Globus pallidus (tissue), 1 donor: ENCODE measurements around the gene MORN1.
"Not testable (repeated sequence)": the region's sequence is repeated elsewhere in the genome, so short reads cannot be mapped to it uniquely, and the experiment has no call there.

Experiments used
- DNase-seq: peaks from one replicate; pipeline ENCODE4 v3.0.0-alpha.2; 2015; ENCODE audit warnings: low spot score

Gene MORN1

DNA sequence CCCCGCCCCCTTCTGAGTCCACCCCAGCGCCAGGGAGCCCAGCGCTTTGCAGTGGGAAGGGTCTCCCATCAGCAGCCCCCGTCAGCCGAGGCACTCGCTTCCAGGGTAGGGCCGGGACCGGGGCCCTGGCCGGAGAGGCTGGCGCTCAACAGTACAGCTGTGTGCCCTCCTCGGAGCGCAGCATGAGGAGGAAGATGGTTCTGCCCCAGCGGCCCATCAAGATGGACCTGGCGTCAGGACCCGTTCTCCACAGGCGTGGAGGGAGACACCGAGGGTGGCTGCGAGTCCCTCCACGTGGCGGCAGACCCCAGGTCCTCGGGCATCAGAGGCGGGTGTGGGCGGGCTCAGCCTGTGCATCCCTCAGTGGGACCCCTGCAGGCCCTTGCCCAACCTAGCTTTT, 54.3 kb downstream of the MORN1 start:
- no peak for DNase-seq

DNA sequence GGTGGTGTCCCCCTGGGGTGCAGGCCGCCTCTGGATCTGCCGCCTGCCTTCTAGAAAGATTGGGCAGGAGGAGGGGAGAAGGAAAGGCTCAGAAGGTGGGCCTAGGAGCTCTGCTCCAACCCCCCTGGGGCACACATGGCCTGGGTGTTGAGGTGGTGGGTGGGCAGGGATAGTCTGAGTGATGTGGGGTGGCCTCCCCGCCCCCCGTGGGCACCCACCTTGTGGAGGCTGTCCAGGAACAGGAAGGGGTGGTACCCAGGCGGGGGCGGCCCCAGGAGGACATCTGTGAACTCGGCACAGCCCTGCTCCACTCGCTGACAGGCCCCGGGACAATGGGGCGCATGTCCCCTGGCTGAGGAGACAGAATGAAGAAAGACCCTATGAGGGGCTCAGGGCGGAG, 54.9 kb downstream of the MORN1 start:
- no peak for DNase-seq

DNA sequence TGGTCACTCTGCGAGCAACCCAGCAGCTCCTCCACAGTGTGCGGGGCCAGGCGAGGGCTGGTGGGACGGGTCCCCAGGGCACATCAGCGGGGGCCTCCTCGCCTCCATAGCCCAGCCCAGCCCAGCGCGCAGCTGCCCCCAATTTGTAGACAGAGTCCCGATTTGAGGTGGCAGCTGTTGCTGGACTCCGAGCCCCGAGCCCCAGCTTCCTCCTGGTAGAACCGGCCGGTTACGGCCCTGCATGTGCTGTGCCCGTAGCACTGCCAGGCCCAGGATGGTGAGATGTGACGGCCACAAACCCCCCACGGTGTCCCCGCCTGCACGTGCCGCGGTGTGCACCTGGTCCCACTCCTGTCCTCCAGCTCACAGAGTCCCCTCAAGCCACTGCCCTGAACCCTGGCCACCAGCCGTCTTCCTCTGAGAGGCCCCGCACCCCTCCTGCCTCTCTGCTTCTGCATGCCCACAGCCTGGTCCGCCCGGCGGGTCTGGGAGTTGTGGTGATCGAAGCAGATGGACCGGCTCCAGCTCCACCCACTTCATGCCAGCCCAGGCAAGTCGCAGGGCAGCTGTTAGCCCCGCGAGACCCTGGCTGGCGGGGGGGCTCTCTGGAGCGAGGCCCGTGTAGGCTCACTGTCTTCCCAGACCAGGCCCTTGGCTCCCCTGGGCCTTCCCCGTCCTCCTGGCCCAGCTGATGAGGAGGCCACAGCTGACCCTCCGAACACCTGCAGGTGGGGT, 55.5 kb downstream of the MORN1 start:
- no peak for DNase-seq

DNA sequence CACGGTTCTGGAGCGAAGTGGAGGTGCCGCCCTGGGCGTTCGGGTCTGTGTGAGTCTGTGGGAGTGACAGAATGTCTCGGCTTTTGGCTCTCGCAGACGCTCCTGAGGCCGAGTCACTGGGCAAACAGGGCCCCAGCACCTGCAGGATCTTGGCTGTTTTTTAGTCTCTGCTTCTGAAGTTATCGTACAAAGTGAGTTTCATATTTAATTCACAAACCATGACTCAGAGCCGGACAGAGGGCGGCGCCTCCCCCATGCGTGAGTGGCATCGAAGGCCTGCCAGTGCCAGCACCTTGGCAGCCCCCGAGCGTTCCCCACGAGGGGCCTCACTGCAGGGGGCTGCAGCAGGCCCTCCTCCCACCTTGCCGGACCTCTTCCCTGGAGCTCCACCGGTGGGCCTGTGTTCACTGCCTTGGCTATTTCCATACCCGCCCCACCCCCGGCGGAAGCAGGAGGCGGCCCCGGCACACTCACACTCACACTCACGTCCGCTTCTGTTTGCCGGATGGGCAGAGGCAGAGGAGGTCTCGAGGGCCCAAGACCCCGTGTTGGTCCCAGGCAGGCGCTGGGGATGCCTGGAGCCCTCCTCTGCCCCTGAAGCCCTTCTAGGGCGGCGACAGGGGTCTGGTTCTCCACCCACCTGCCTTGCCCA, 56.3 kb downstream of the MORN1 start:
- DNase-seq: no peak

DNA sequence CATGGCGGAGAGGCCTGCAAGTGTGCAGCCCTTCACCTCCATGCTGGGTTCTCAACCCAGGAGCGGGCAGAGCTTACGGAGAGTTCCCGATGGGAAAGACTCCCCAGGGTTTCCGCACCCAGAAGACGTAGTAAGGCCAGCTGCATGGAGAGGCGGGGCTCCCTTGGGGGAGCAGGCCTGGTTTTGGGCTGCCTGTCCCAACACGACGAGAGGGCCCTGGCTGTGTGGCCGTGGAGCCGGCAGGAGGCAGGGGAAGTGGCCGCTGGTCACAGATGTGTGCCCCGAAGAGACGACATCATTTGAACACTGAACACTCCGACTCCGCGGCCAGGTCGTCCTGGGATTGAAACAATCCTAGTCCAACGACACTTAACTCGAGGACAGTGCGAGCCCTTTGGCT, 57.0 kb downstream of the MORN1 start:
- no peak for DNase-seq

DNA sequence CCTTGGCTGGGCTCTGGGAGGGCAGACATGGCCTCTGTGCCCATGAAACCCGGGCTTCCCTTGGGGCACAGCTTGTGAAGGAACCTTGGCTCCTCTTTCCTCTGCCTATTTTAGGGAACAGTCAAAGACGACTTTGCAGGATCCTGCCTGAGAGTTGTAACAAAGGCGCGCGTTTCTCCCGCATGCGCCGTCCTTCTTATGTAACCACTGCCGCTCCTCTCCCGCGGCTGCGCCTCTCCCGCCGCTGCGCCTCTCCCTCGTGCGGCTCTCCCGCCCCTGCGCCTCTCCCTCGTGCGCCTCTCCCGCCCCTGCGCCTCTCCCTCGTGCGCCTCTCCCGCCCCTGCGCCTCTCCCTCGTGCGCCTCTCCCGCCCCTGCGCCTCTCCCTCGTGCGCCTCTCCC, 59.8 kb downstream of the MORN1 start:
- not testable (repeated sequence) for DNase-seq

DNA sequence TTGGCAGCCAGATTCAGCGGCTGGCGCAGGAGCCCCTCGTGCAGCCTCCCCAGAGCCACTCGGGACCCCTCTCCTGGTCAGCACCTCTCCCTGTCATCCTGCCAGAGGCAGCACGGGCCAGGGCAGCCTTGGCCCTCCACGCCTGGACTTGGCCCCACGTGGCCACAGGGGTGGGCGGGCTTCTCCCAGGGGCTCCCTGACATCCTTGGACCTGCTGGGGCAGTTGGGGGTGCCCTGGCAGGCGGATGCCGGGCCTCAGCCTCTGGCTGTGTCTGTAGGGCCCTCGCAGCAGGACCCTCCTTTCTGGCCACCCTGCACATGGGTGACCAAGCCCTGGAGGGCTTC, 60.2 kb downstream of the MORN1 start:
- DNase-seq: no peak

DNA sequence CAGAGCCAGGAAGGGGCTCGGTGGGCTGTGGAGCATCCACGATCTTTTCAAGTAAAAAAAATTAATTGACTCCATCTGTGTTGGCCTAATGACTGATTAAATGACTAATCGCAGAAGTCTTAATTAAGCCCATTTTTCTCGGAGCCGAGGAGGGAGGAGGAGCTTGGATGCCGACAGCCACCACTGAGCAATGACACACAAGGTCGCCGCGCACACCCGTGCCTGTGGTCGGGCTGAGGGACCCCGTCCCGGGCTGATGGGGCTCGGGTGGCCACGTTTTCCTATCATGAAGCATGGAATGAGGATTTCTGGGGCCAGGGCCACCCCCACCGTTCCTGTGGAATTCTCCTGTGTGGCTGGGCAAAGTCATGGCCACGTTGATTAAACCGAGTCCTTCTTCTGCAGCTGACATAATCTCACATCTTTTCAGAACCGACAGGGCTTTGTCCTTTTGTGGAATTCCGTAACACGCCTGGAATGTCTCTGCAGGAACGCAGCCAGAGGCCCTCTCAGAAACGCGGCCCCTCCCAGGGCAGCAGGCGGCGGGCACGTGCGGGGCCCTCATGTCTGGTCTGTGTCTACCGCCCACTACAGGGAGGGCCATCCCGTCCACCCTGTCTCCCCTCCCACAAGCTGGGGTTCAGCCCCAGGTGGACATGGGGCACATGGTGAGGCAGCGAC, 60.7 kb downstream of the MORN1 start:
- DNase-seq: no peak

DNA sequence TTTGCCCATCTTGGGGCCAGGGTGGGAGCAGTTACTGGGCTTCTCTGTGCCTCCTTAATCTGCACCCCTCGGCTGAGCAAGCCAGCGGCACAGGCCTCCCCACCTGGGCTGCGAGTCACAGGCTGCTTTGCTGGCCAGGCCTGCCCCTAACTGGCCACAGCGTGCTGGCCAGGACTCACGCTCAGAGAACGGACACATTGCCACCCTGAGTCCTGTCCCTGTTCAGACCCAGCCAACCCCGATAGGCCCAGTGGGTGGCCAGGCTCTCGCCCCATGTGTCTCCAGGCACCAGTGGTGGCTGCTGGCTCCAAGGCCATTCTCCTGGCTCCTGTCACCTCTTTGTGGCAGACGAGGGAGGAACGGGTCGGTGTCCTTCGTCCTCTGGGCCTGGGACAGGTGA, 61.3 kb downstream of the MORN1 start:
- DNase-seq: no peak

DNA sequence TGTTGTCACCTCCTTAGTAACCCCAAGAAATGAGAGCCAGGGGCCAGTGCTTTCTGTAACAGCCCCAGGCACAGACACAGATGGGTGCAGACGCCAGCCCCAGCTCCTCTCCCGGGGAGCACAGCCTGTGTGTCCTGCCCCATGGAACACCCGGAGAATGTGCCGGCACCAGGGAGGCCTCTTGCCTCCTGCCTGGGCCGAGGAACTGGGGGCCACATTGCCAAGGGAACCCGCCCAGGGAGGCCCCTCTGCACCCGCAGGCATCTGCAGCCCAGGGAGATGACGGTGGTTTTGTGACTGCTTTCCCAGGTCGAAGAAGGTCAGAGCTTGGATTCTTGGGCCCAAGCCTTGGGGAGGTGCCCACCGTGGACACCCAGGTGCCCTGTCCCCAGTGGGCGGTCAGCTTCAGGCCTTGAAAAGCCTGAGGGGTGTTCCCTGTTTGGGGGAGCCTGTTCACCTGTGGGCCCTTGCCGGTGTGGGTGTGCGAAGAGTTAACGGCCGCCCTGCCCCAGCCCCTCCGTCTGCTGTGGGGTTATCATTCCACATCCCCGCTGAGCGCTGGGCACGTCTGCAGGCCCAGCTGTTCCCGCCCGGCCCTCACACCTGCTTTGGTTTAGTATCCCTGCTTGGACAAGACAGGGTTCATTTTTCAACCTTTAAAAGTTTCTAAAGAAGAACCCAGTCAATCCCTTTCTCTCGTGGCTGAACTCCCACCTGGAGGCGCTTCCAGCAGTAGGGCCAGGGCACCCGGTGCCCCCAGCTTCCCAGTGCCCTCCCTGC, 62.5 kb downstream of the MORN1 start:
- no peak for DNase-seq

DNA sequence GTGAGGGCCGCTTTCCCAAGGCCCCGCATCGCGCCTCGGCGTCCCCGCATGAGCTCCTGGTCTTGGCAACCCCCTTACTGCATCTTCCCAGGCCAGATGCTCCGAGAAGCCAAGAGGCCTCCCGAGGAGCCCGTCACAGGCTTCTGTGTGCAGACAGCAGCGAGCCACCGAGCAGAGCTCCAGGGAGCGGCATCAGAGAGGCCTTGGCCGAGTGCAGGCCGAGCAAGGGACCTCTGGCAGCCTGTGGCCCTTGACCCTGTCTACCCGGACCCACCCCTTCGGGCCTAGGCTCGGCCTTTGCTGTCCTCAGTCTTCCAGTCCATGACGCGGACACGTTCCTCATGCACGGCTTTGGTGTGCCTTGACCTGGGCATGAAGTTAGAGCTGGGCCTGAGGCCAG, 63.5 kb downstream of the MORN1 start:
- DNase-seq: no peak

DNA sequence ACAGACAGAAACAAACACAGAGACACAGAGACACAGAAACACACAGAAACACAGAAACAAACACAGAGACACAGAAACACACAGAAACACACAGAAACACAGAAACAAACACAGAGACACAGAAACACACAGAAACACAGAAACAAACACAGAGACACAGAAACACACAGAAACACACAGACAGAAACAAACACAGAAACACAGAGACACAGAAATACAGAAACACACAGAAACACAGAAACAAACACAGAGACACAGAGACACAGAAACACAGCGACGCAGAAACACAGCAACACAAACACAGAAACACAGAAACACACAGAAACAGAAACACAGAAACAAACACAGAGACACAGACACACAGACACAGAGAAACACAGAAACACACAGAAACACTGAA, 64.2 kb downstream of the MORN1 start:
- DNase-seq: not testable (repeated sequence)

DNA sequence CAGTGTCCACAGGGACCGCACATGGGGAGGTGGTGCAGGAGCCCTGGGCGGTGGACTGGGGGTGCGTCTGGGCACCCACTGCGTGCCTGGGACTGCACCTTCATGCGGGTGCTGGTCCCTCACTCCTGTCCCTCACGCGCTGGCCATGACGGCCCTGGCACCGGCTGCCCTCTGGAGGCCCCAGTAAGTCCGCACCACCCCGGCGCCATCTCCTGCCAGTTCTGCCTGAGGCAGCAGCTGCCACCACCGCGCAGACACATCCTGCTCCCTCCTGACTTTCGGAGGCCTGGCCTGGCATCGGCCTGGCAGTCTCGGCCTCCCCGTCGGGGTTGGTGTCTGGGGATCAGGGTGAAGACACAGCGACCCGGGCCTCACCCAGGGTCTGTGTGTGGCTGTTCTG, 64.8 kb downstream of the MORN1 start:
- DNase-seq: no peak

DNA sequence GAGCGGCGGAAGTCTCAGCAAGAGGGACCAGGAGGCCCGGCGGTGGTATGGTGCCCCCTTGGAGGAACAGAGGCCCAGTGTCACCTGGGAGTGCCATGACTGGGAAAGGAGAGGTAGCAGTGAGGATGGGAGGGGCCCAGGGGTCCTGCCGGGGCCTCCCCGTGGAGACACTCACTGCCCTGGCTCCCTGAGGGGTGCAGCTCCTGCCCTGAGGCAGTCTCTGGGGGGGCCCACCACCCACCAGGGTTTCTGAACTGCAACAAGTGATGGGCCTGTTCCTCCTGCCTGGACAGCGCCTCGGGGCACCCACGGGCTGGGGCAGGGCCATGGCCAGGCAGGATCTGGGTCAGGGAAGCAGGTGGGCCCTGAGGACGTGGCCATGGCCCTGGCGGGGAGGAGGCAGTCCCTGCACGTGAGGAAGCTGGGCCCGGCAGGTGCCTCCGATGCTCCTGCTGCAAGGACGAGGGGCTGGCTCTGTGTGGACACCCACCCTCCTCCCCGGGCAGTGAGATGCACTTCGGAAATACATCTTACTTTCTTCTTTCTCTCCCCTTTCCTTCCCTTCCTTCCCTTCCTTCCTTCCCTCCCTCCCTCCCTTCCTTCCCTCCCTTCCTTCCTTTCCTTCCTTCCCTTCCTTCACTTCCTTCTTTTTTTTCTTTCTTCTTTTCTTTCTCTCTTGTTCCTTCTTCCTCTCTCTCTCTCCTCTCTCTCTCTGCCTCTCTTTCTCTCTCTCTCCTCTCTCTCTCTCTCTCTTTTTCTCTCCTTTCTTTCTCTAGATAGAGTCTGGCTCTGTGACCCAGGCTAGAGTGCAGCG, 66.6 kb downstream of the MORN1 start:
- no peak for DNase-seq

DNA sequence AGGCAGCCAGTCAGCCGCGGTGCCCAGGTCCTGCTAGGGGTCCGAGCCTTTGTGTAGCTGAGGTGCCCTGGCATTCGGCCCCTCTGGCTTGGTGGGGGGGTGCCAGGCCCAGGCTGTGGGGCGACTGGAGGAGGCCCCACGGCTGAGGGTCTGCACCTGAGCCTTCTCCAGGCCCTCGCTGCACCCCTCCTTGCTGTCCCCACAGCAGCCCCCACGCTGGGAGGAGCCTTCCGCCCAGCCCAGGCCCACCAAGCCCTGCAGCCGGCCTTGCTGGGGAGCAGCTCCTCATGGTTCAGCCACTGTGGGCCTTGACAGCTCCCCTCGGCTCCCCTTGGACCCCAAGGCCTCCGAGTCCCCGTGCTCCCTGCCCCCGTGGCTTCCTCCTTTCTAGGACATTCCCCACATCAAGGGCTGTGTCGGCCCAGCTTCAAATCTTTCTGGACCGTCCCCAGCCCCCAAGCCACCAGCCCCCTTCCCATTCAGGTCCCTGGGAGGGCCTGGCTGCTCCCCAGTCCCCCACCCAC, 67.8 kb downstream of the MORN1 start:
- DNase-seq: no peak

DNA sequence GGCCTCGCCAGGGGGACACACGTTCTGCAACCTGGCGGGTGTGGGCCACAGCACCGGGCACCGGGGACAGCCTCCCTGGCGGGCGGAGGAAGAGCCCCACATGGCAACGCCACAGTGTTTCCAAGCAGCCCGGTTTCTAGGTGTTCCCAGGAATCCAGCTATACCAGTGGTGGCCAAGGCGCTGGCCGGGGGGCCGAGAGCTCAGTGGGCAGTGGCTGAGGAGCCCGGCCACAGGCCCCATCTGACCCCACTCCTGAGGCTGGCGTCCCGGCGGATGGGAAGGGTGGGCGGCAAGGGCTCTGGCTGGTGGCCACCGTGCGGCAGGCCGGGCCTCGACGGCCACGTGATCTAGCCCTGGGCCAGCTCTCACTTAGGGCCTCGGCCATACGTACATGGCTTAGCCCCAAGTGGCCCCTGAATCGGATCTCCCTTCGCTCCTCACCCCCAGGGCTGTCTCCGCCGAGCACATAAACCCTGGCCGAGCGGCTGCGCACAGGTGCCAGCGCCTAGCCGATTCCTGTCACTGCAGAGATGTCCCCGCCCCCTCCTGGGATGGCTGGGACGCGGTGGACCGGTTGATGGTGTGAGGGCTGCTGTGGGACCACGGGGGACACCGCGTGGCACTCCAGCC, 68.7 kb downstream of the MORN1 start:
- peak; percentile 32 for DNase-seq

DNA sequence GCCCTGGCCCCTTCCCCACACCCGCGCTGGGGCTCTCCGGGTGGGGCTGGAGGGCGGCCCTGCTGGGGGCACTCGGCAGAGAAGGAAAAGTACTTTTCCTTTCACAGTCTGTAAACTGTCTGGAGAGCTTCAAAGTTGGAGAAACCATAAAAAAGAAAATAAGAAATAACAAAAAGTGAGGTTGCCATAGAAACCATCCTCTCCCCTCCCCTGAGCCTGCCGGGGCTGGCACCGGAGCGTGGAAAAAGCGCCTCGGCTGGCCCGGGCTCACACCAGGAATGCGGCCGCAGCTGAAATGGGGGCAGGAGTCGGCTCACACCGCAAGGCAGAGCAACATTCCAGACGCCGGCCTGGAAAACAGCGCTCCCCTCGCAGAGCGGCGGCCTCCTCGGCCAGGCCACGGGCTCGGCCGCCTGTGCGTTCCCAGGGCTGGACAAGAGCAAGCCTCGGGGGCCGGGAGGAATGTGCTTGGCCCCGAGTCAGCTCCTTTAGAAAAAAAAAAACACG, 69.2 kb downstream of the MORN1 start:
- peak; percentile 44 for DNase-seq

DNA sequence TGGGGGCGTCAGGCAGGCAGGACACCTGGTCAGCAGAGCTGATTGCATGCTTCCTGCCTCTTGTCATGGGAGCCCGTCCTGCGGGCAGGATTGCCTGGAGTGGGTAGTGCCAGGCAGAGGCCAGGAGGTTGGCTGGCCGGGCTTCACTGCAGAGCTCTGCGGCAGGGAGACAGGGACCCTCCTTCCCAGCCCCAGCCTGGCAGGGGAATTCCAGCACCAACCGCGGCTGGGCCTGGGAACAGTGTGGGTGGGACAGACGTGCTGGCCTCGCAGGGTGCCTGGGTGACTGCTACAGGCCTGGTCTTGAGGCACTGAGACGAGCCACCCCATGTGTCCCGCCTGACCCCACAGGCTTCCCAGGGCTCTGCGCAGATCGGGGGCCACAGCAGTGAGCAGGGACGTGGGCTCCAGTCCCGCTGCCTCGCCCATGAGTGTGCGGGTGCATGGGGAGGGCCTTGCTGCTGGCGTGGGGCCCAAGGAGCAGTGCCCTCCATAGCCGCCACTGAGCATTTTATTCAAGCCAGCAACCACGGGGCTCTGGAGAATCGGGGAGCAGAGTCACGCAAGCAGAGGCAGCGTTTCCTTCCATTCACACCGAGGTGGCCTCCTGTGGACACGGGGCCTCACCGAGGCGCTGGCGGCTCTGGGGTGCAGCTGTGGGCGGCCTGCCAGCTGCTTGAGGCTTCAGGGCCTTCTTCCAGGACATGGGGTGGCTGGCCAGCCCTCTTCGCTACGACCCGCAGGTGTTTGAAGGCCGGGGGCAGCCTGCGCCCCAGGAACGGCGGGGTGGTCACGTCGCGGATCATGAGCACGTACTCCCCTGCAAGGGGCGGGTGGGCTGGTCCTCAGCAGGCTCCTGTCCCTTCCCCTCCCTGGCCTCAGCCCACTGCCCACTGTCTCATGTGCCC, 70.3 kb downstream of the MORN1 start:
- no peak for DNase-seq

DNA sequence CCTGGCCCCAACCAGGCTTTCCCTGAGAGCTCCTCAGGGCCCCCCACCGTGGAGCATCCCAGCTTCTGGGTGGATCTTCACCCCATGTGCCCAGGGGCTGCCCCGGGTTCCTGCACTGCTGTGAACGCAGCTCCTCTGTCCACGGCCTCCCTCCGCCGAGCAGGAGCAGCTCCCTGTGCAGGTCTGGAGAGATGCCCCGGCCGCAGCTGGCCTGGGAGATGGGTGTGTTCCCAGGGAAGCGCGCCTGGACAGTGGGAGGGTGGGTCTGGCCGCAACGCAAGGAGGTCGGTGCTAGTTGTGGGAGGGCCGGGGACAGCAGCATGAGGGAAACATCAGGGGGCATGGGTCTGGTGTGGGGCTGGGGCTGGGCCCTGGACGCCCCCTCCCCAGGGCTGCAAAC, 71.3 kb downstream of the MORN1 start:
- no peak for DNase-seq

DNA sequence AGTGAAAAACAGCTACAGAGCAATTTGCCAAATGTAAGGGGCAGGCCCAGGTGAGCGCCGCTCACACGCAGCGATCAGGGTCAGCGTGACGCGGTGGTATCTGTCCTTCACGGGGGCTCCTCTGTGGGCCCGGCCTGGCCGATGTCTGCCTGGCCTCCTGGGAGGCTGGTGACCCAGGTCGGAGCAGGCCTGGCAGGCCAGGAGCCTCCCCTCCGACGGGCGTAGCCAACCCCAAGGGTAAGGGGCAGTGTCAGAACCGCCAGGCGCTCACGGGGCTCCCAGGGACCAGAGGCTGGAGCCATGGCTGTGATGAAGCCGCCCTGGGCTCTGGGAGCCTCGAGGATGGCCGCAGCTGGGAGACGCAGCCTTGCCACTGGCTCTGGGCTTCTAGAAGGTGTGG, 72.1 kb downstream of the MORN1 start:
- no peak for DNase-seq
